PFSK-1 (cell line): ENCODE measurements around the gene LINC01488.

Experiments used
- FOXP2 ChIP-seq: optimal IDR thresholded peaks from 2 replicates; pipeline ENCODE3; 2011; ENCODE audit warnings: borderline replicate concordance, control low read depth, inconsistent platforms; ENCODE audit not compliant: insufficient read depth; ENCODE audit errors: extremely low read length, extremely low read depth
- POLR2AphosphoS5 ChIP-seq: IDR thresholded peaks from 2 replicates; pipeline ENCODE4 v1.6.1; 2012; ENCODE audit warnings: low read depth, mild to moderate bottlenecking, control low read depth, low read length, moderate library complexity
- SIN3A ChIP-seq: IDR thresholded peaks from 2 replicates; pipeline ENCODE4 v1.6.1; 2012; ENCODE audit warnings: mild to moderate bottlenecking, low read length, moderate library complexity, borderline replicate concordance; ENCODE audit not compliant: insufficient read depth
- TAF1 ChIP-seq: IDR thresholded peaks from 2 replicates; pipeline ENCODE4 v1.6.1; 2012; ENCODE audit warnings: low read length, control low read depth, borderline replicate concordance; ENCODE audit not compliant: insufficient read depth
- TF ChIP-seq, protein P1 (sequence below), 2 experiments: IDR thresholded peaks; 2 replicates each; pipeline versions ENCODE4 v1.6.1 to v1.8.0; 2011 to 2012; ENCODE audit warnings: low read depth in 2 of 2, low read length in 2 of 2, control low read depth in 1 of 2, inconsistent platforms in 1 of 2, mild to moderate bottlenecking in 1 of 2, moderate library complexity in 1 of 2; ENCODE audit not compliant: insufficient read depth in 1 of 2

The LINC01488 gene

DNA sequence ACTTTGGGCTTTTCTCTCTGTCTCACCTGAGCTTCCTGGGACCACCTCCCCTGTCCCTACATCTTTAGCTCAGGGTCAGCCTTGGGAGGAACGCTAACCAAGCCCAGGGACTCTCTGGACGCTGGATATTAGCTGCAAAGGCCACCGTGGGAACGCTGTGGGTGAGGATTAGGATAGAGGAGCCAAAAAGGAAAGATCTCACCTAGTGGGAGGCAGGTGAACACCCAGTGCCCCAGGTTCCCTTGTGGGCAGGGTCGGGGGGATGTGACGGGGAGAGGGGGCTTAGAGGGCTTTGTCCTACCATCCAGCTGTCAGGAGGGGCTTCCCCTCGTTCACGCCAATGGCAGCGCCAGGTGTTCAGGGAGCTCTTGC, 50.2 kb downstream of the LINC01488 start:
- no peak for TF ChIP-seq TAF1
- TF ChIP-seq, protein P1, sequence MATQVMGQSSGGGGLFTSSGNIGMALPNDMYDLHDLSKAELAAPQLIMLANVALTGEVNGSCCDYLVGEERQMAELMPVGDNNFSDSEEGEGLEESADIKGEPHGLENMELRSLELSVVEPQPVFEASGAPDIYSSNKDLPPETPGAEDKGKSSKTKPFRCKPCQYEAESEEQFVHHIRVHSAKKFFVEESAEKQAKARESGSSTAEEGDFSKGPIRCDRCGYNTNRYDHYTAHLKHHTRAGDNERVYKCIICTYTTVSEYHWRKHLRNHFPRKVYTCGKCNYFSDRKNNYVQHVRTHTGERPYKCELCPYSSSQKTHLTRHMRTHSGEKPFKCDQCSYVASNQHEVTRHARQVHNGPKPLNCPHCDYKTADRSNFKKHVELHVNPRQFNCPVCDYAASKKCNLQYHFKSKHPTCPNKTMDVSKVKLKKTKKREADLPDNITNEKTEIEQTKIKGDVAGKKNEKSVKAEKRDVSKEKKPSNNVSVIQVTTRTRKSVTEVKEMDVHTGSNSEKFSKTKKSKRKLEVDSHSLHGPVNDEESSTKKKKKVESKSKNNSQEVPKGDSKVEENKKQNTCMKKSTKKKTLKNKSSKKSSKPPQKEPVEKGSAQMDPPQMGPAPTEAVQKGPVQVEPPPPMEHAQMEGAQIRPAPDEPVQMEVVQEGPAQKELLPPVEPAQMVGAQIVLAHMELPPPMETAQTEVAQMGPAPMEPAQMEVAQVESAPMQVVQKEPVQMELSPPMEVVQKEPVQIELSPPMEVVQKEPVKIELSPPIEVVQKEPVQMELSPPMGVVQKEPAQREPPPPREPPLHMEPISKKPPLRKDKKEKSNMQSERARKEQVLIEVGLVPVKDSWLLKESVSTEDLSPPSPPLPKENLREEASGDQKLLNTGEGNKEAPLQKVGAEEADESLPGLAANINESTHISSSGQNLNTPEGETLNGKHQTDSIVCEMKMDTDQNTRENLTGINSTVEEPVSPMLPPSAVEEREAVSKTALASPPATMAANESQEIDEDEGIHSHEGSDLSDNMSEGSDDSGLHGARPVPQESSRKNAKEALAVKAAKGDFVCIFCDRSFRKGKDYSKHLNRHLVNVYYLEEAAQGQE (IDR thresholded peaks at IDR 0.05; ENCODE audit: insufficient read depth in 1 of 2, low read depth in 2 of 2, low read length in 2 of 2): no peak
- TF ChIP-seq SIN3A: no peak
- no peak for TF ChIP-seq FOXP2
- TF ChIP-seq POLR2AphosphoS5: no peak

DNA sequence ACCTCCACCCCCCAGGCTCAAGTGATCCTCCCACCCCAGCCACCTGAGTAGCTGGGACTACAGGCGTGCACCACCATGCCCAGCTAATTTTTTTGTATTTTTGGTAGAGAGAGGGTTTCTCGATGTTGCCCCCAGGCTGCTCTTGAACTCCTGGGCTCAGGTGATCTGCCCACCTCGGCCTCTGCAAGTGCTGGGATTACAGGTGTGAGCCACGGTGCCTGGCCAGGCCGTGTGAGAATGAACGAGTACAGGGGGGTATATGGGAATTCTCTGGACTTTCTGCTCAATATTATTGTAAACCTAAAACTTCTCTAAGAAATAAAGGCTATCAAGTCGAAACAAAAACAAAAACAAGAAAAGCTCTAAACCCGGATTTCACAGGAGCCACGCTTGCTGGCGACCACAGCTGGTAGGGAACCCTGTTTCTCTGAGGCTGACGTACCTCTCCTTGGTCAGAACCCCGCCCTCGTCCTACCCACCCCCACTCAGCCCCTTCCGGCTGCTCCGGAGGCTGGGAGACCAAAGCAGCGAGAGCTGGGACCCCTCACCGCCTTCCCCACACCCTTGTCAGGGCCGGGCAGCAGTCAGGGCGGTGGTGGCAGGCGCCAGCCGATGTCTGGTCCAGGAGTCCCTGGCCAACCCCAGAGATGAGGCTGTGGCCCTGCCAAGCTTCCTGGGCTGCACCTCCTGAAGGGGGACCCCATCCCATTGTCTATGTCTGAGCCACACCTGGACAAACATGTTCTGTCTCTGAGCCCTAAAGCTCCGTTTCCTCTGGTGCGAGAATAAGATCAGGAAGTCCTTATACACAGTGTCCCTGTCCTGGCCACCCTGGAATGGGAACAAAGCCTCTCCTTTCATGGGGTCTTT, 52.1 kb downstream of the LINC01488 start:
- no peak for TF ChIP-seq FOXP2
- TF ChIP-seq TAF1: no peak
- TF ChIP-seq SIN3A: no peak
- TF ChIP-seq, protein P1 (IDR thresholded peaks at IDR 0.05; ENCODE audit: insufficient read depth in 1 of 2, low read depth in 2 of 2, low read length in 2 of 2): no peak
- no peak for TF ChIP-seq POLR2AphosphoS5

DNA sequence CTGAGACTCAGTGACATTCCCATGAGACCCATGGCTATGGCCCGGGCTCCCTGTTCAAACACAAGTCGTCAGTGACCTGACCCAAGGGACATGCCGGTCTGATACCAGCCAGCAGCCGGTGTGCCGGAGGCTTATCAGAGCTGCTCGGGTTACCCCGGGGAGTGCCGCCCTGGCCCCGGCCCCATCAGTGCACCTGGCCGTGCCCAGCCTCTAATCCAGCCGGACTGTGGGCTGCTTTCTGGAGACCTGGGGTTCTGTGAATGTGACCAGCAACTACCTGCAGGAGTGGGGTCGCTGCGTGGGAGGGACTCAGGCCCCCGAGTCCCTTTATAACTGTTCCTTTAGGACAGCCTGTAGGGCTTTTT, 52.7 kb downstream of the LINC01488 start:
- no peak for TF ChIP-seq POLR2AphosphoS5
- TF ChIP-seq TAF1: no peak
- TF ChIP-seq SIN3A: no peak
- TF ChIP-seq, protein P1 (IDR thresholded peaks at IDR 0.05; ENCODE audit: insufficient read depth in 1 of 2, low read depth in 2 of 2, low read length in 2 of 2): no peak
- no peak for TF ChIP-seq FOXP2

DNA sequence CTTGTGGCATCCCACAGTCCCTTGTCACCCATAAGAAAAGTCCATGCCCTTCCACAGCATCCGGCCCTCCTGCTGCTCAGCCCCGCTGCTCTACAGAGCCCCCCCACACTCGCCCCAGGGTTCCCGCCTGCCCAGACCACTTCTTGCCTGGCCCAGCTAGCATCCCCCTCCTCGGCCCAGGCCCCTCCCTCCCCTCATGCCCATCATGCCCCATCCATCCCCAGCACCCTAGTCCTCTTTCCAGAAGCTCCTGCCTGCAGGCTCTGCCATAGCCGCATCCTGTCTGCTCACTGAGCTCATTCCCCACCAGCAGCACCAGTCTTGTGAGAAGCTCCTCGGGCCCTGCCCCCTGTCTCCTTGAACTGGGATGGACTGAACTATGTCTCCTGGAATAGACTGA, 54.4 kb downstream of the LINC01488 start:
- TF ChIP-seq, protein P1 (IDR thresholded peaks at IDR 0.05; ENCODE audit: insufficient read depth in 1 of 2, low read depth in 2 of 2, low read length in 2 of 2): no peak
- TF ChIP-seq FOXP2: no peak
- no peak for TF ChIP-seq POLR2AphosphoS5
- no peak for TF ChIP-seq SIN3A
